Sigmoid colon (tissue), 4 donors: ENCODE data around the gene SMURF2.

Source experiments
- EP300 ChIP-seq, 4 donors: sonication (generic); formaldehyde crosslinking; IDR thresholded peaks; one replicate each; pipeline ENCODE4 v1.6.1; 2017; ENCODE audit warnings: antibody characterized with exemption in 4 of 4
- POLR2A ChIP-seq, 2 donors: fragments of 450-650 bp; IDR thresholded peaks; one replicate each; pipeline ENCODE4 v1.6.1; 2016; ENCODE audit warnings: antibody characterized with exemption in 2 of 2, mild to moderate bottlenecking in 2 of 2, moderate library complexity in 2 of 2
- POLR2AphosphoS5 ChIP-seq, 4 donors: sonication (generic); formaldehyde crosslinking; IDR thresholded peaks; one replicate each; pipeline ENCODE4 v1.6.1; 2017; ENCODE audit warnings: antibody characterized with exemption in 4 of 4
- TF ChIP-seq, protein P1 (sequence below), 4 experiments: fragments of 450-650 bp in 3 of 4; fragments of 200-600 bp in 1 of 4; IDR thresholded peaks; one replicate each; pipeline ENCODE4 v1.5.1; 2016 to 2019; ENCODE audit warnings: antibody characterized with exemption in 4 of 4, mild to moderate bottlenecking in 3 of 4, moderate library complexity in 2 of 4

DNA sequence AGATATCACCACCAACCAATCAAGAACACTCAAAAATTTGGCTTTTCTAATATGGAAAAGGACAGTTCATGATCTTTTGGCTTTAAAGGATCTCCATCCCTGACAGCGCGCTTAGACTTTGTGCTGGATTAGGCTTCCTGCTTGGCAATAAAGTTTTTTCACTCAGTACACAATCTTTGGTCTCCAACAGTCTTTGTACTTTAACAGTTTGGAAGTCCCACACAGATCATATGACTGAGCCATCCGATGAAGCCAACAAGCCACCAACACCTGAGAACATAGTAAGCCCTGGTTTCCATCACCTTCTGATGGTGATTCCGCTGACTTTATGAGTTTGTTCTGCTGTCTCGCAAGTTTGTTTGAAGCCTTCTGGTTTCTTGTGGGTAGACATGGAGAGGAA, 34.3 kb downstream of the SMURF2 start:
- no peak for TF ChIP-seq POLR2A (IDR thresholded peaks at IDR 0.05)
- TF ChIP-seq, protein P1, sequence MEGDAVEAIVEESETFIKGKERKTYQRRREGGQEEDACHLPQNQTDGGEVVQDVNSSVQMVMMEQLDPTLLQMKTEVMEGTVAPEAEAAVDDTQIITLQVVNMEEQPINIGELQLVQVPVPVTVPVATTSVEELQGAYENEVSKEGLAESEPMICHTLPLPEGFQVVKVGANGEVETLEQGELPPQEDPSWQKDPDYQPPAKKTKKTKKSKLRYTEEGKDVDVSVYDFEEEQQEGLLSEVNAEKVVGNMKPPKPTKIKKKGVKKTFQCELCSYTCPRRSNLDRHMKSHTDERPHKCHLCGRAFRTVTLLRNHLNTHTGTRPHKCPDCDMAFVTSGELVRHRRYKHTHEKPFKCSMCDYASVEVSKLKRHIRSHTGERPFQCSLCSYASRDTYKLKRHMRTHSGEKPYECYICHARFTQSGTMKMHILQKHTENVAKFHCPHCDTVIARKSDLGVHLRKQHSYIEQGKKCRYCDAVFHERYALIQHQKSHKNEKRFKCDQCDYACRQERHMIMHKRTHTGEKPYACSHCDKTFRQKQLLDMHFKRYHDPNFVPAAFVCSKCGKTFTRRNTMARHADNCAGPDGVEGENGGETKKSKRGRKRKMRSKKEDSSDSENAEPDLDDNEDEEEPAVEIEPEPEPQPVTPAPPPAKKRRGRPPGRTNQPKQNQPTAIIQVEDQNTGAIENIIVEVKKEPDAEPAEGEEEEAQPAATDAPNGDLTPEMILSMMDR (IDR thresholded peaks at IDR 0.05), result no peak
- no peak for TF ChIP-seq EP300 (IDR thresholded peaks at IDR 0.05)
- no peak for TF ChIP-seq POLR2AphosphoS5 (IDR thresholded peaks at IDR 0.05)
